Liver (tissue), 3 donors: ENCODE measurements around the gene RHOU.

Source experiments
- CTCF ChIP-seq: fragments of 150-350 bp; IDR thresholded peaks from 2 replicates; pipeline ENCODE4 v1.5.1; 2017; ENCODE audit warnings: improper control_type of control experiment, low read depth, low read length; ENCODE audit not compliant: missing input control
- HNF4G ChIP-seq: IDR thresholded peaks from 2 replicates; pipeline ENCODE4 v1.6.1; 2016; ENCODE audit warnings: antibody characterized with exemption
- MAX ChIP-seq: IDR thresholded peaks from 2 replicates; pipeline ENCODE4 v1.6.1; 2016; ENCODE audit warnings: antibody characterized with exemption
- RAD21 ChIP-seq, 2 donors: IDR thresholded peaks; 2 replicates each; pipeline ENCODE4 v1.6.1; 2016; ENCODE audit warnings: antibody characterized with exemption in 2 of 2, mild to moderate bottlenecking in 2 of 2
- YY1 ChIP-seq: IDR thresholded peaks from 2 replicates; pipeline ENCODE4 v1.6.1; 2016; ENCODE audit warnings: antibody characterized with exemption, mild to moderate bottlenecking
- donor health status: healthy.
- donor health status: healthy.

- TF ChIP-seq MAX (no peak), CTCF (no peak), RAD21 (IDR thresholded peaks at IDR 0.05) (no peak), HNF4G (no peak), YY1 (no peak)
Measured at GRCh38 chr1:228781161-228781808, 46.0 kb downstream of the RHOU start.
